HG03565 (cell line): ENCODE data around the gene SRGAP1.

Experiments used
- ATAC-seq: cut with Tn5 transposase; IDR thresholded peaks from one replicate; pipeline ENCODE4 v1.9.1; 2021; ENCODE audit warnings: mild to moderate bottlenecking, moderate library complexity; ENCODE audit not compliant: unreplicated experiment

The SRGAP1 gene

DNA sequence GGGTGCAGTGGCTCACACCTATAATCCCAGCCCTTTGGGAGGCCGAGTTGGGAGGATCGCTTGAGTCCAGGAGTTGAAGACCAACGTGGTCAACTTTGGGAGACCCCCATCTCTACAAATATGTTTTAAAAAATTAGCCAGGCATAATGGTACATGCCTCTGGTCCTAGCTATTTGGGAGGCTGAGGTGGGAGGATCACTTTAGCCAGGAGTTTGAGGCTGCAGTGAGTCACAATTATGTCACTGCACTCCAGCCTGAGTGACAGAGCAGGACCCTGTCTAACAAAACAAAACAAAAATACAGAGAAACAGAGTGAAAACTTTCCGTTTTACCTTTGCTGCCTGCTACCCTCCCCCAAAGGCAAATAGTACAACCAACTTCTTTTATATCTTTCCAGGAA lies 60.2 kb downstream of the SRGAP1 start:
- ATAC-seq = no peak

GRCh38 chr12:63905544-63905943 lies 61.0 kb downstream of the SRGAP1 start:
- ATAC-seq = no peak

- no peak for ATAC-seq
Measured at GRCh38 chr12:63906876-63907275, 62.4 kb downstream of the SRGAP1 start.

DNA sequence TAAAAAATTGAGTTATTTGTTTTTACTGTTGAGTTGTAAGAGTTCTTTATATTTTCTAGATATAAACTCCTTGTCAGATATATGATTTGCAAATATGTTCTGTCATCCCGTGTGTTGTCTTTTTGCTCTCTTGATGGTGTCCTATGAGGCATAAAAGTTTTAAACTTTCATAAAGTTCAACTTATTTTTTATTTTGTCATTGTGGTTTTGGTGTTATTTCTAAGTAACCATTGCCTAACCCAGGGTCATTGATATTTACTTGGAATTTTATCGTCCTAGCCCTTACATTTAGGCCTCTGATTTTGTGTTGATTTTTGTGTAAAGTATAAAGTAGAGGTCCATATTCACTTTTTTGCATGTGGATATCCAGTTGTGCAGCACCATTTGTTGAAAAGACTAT lies 63.1 kb downstream of the SRGAP1 start:
- ATAC-seq = no peak

- ATAC-seq = no peak
Measured at GRCh38 chr12:63909746-63910145, 65.2 kb downstream of the SRGAP1 start.

- ATAC-seq = no peak
Measured at GRCh38 chr12:63911341-63911740, 66.8 kb downstream of the SRGAP1 start.

GRCh38 chr12:63912651-63913050 lies 68.2 kb downstream of the SRGAP1 start:
- no peak for ATAC-seq

DNA sequence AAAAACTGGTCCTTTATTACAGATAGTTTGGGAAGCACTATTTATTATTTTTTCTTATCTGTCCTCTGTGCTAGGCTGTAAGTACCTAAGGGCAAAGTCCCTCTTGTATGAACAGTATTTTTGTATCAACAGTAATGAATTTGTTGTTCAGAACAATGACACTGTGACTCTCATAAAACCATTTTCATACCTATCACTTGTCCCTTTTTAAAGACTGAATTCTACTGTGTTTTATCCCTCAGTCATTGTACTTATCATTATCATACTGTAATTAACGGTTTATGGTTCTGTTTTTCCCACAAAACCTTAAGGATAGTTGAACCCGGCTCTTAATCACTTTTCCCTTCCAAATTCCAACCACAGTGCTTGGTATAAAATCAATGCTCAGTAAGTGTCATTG lies 69.4 kb downstream of the SRGAP1 start:
- no peak for ATAC-seq

DNA sequence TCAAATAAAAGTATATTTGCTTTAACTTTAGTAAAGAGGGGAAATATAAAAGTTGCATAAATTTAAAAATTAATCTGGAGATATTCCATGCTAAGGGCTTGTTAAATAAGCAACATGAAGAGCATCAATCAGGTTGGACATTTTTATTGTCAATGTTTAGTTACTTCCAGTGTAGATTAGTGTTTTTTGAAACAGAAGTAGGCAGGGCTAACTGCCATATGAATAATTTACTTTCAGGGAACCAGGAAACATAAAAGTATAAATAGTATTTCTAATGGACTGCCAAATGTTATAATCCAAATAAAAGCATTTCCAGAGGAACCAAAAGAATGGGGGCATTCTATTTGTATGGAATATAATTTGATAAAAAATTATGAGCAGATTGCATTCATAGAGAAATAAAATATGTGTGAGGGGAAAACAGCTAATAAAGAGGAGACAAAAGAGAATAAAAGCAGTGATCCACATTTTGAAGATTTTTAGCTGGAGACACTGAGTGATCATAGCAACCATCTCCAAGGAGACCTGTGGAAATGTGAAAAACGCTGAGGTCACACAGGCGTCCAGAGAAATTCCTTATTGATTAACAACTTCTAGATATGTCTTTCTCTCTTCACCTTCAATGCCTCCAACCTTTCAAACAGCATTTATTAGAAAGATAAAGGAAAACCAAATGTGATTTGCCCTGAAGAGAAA lies 70.8 kb downstream of the SRGAP1 start:
- no peak for ATAC-seq

DNA sequence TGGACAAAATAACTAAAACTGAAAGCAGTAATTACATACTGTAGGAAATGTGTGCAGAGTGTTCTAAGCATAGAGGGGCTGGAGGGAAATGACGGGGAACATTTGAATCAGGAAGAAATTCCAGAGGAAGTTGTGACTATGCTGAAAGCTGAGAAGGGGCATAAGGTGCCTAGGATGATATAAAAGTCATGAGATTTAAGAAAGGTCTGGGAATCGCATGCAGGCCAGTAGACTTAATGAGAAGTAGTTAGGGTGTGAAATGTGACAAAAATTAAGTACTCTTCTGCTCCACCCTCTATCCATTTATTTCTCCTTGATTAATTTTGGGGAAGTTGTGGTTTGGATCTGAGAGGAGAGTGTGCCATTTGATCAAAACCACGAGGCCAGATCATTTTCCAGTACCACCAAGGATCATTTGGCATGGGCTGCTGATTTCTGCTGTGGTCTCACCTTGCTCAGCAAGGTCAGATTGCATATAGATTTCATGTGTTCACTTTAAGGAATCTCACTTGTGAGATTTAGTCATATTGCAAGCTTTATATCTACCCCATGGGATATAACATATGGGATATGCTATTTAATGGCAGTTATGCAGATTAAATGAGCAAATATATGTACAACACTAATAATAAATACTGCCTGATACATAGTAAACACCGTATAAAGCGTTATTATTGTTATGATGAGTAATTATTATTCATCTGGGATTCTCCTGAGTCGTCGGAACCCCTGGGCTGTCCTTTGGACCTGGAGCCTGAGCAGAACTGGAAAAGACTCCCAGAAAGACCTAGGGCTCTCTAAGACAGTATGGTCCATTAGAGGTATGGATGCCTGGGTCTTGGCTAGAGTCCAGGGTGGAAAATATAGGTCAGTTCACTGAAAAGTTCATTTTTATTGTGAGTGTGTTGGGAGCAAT lies 72.3 kb downstream of the SRGAP1 start:
- ATAC-seq = no peak

GRCh38 chr12:63917477-63917862 lies 73.0 kb downstream of the SRGAP1 start:
- no peak for ATAC-seq

GRCh38 chr12:63917864-63918799 lies 73.6 kb downstream of the SRGAP1 start:
- ATAC-seq = peak; percentile 75

GRCh38 chr12:63918800-63919300 lies 74.3 kb downstream of the SRGAP1 start:
- ATAC-seq = no peak

GRCh38 chr12:63919756-63920155 lies 75.3 kb downstream of the SRGAP1 start:
- no peak for ATAC-seq

GRCh38 chr12:63921157-63921556 lies 76.7 kb downstream of the SRGAP1 start:
- ATAC-seq = no peak

DNA sequence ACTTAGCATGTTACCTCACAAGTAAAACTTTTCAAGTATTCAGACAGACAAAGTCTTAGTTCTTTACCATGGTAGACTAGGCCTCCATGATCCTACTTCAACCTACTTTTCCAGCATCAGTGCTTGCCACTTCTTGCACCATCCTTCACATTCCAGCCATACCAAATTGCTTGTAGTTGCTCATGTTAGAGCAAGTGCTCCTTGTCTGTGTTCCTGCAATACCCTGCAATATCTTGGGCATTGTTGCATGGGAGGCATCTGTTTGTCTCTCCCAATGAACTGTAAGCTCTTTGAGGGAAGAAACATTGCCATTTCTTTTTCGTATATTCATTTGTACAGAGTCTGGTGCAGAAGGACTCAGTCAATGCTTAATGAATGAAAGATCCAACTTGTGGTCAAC lies 78.0 kb downstream of the SRGAP1 start:
- ATAC-seq = no peak

DNA sequence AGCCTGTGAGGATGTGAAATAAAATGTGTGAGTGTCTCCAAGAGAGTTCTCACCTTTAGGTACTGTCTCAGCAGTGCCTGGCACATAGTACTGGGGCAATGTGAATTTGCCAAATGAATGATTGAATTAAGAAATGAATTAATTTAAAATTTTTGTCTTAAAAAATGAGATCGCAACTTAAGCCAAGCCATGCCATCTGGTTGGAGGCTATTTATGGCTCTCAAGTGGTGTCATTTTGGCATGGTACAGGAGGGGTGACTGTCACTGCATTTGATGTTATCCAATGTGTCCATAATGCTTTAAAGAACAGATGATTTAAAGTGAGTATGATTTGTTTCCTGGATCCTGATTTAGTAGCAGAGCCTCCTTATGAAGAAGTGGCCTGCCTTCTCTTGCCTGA lies 80.3 kb downstream of the SRGAP1 start:
- ATAC-seq = no peak

DNA sequence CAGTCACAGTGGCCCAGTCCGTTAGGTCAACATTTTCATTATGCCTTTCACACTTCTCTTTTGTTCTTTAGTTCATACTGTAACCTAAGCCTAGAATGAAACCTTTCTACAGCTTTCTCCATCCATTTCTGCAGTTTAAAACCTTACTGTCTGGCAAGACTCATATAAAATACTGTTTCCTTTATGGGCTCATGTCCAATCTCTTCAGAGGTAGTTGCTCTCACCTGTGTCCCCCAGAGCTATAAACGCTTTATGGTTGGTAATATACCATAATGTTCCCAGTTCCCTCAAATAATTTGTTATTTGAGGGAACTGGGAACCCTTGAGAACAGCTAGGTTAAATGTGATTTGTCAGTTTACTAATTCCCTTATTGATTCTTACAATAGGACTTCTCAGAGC lies 83.0 kb downstream of the SRGAP1 start:
- ATAC-seq = no peak

DNA sequence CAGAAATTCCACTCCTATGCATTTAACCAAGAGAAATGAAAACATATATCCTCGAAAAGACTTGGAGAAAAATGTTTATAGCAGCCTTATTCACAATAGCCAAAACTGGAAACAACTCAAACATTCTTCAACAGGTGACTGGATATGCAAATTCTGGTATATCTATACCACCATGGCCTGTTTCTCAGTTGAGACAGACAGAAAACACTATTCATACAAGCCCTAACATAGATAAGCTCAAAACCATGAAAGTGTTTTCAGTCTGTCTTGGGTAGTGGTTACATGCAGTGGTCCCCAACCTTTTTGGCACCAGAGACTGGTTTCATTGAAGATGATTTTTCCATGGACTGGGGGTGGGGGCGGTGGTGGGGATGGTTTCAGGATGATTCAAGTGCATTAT lies 83.8 kb downstream of the SRGAP1 start:
- ATAC-seq = peak; percentile 69

- no peak for ATAC-seq
Measured at GRCh38 chr12:63929426-63929825, 84.9 kb downstream of the SRGAP1 start.

DNA sequence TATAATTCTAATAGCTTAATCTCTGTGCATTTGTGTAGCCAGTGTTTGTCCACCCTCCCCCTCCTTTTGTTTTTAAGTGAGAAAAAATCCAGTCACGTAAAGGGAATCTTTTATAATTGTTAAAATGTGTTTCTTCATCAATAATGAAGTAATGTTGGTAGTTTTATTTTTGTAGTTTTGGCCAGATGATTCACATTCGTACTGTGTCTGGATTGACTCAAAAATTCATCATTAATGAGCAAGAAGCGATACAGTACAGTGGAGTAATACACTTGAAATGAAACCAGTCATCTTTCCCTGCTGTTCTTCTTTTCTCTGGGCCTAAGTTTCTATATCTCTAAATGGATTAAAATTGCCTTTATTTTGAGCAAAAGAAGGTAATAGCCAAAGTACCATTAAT lies 86.5 kb downstream of the SRGAP1 start:
- no peak for ATAC-seq
